ENCODE data around the gene PDXDC1.
"Not testable (repeated sequence)": the region's sequence is repeated elsewhere in the genome, so short reads cannot be mapped to it uniquely, and the experiment has no call there.

GRCh38 chr16:15099366-15099909 is 124.6 kb downstream of the PDXDC1 start:
- TF ChIP-seq, protein P1, sequence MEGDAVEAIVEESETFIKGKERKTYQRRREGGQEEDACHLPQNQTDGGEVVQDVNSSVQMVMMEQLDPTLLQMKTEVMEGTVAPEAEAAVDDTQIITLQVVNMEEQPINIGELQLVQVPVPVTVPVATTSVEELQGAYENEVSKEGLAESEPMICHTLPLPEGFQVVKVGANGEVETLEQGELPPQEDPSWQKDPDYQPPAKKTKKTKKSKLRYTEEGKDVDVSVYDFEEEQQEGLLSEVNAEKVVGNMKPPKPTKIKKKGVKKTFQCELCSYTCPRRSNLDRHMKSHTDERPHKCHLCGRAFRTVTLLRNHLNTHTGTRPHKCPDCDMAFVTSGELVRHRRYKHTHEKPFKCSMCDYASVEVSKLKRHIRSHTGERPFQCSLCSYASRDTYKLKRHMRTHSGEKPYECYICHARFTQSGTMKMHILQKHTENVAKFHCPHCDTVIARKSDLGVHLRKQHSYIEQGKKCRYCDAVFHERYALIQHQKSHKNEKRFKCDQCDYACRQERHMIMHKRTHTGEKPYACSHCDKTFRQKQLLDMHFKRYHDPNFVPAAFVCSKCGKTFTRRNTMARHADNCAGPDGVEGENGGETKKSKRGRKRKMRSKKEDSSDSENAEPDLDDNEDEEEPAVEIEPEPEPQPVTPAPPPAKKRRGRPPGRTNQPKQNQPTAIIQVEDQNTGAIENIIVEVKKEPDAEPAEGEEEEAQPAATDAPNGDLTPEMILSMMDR (IDR thresholded peaks at IDR 0.05): not testable (repeated sequence)
- TF ChIP-seq SP1 (CRISPR knock-in tag; conservative IDR thresholded peaks at IDR 0.05); FOXK1 (CRISPR knock-in tag; IDR thresholded peaks at IDR 0.05); NR3C1 (CRISPR knock-in tag; conservative IDR thresholded peaks at IDR 0.05; ENCODE audit: low read depth); CBFB (CRISPR knock-in tag; IDR thresholded peaks at IDR 0.05; ENCODE audit: low read depth); ETV6 (CRISPR knock-in tag; IDR thresholded peaks at IDR 0.05); PREB (CRISPR knock-in tag; IDR thresholded peaks at IDR 0.05; ENCODE audit: borderline replicate concordance); NFYB (CRISPR knock-in tag; conservative IDR thresholded peaks at IDR 0.05; ENCODE audit: low read depth); E2F1 (CRISPR knock-in tag; IDR thresholded peaks at IDR 0.05): not testable (repeated sequence)
- TF ChIP-seq, protein P2, sequence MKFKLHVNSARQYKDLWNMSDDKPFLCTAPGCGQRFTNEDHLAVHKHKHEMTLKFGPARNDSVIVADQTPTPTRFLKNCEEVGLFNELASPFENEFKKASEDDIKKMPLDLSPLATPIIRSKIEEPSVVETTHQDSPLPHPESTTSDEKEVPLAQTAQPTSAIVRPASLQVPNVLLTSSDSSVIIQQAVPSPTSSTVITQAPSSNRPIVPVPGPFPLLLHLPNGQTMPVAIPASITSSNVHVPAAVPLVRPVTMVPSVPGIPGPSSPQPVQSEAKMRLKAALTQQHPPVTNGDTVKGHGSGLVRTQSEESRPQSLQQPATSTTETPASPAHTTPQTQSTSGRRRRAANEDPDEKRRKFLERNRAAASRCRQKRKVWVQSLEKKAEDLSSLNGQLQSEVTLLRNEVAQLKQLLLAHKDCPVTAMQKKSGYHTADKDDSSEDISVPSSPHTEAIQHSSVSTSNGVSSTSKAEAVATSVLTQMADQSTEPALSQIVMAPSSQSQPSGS (CRISPR knock-in tag; IDR thresholded peaks at IDR 0.05; ENCODE audit: borderline replicate concordance, low read depth): not testable (repeated sequence)
- TF ChIP-seq, protein P3, sequence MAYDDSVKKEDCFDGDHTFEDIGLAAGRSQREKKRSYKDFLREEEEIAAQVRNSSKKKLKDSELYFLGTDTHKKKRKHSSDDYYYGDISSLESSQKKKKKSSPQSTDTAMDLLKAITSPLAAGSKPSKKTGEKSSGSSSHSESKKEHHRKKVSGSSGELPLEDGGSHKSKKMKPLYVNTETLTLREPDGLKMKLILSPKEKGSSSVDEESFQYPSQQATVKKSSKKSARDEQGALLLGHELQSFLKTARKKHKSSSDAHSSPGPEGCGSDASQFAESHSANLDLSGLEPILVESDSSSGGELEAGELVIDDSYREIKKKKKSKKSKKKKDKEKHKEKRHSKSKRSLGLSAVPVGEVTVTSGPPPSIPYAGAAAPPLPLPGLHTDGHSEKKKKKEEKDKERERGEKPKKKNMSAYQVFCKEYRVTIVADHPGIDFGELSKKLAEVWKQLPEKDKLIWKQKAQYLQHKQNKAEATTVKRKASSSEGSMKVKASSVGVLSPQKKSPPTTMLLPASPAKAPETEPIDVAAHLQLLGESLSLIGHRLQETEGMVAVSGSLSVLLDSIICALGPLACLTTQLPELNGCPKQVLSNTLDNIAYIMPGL (CRISPR knock-in tag; IDR thresholded peaks at IDR 0.05): not testable (repeated sequence)
- TF ChIP-seq, protein P4, sequence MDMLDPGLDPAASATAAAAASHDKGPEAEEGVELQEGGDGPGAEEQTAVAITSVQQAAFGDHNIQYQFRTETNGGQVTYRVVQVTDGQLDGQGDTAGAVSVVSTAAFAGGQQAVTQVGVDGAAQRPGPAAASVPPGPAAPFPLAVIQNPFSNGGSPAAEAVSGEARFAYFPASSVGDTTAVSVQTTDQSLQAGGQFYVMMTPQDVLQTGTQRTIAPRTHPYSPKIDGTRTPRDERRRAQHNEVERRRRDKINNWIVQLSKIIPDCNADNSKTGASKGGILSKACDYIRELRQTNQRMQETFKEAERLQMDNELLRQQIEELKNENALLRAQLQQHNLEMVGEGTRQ (CRISPR knock-in tag; IDR thresholded peaks at IDR 0.05): not testable (repeated sequence)
